H9 (cell line): Measurements from ENCODE around the gene NCOA1. TPM values are rescaled to one million over a fixed set of nuclear protein-coding genes. Genes with fewer than 3 reads are reported as not detected.

Experiments
- DNase-seq: peaks from one replicate; pipeline ENCODE4 v3.0.0-alpha.2; 2017
- H2AFZ ChIP-seq: one replicate; pipeline ENCODE4 v1.6.1; 2013; ENCODE audit warnings: mild to moderate bottlenecking, low read length, control low read depth, moderate library complexity
- H2AK5ac ChIP-seq: 2 replicates; pipeline ENCODE4 v1.6.1; 2013; ENCODE audit warnings: low read length, control low read depth, mixed read lengths; ENCODE audit not compliant: insufficient read length
- H2BK120ac ChIP-seq: one replicate; pipeline ENCODE4 v1.6.1; 2013; ENCODE audit warnings: low read depth, mild to moderate bottlenecking, low read length, control low read depth, inconsistent platforms; ENCODE audit not compliant: poor library complexity, severe bottlenecking
- H2BK12ac ChIP-seq: 2 replicates; pipeline ENCODE4 v1.6.1; 2013; ENCODE audit warnings: low read length, control low read depth, mixed read lengths, low read depth; ENCODE audit not compliant: insufficient read length
- H2BK15ac ChIP-seq: 2 replicates; pipeline ENCODE4 v1.6.1; 2013; ENCODE audit warnings: low read depth, low read length, control low read depth
- H2BK20ac ChIP-seq: one replicate; pipeline ENCODE4 v1.6.1; 2013; ENCODE audit warnings: low read depth, mild to moderate bottlenecking, low read length, control low read depth, inconsistent platforms; ENCODE audit not compliant: poor library complexity, severe bottlenecking
- H2BK5ac ChIP-seq: 2 replicates; pipeline ENCODE4 v1.6.1; 2013; ENCODE audit warnings: low read length, control low read depth, mixed read lengths; ENCODE audit not compliant: insufficient read length
- H3K14ac ChIP-seq: 2 replicates; pipeline ENCODE4 v1.6.1; 2013; ENCODE audit warnings: low read length, control low read depth; ENCODE audit not compliant: insufficient read depth
- H3K18ac ChIP-seq: 2 replicates; pipeline ENCODE4 v1.6.1; 2013; ENCODE audit warnings: low read depth, mild to moderate bottlenecking, mixed read lengths, low read length, control low read depth; ENCODE audit not compliant: insufficient read length
- H3K23ac ChIP-seq: 2 replicates; pipeline ENCODE4 v1.6.1; 2013; ENCODE audit warnings: low read length, control low read depth, mixed read lengths, low read depth; ENCODE audit not compliant: insufficient read length
- H3K23me2 ChIP-seq: 2 replicates; pipeline ENCODE4 v1.6.1; 2013; ENCODE audit warnings: low read depth, mild to moderate bottlenecking, mixed read lengths, low read length, control low read depth; ENCODE audit not compliant: insufficient read length, poor library complexity, severe bottlenecking
- H3K27ac ChIP-seq: 2 replicates; pipeline ENCODE4 v1.5.1; 2013; ENCODE audit warnings: low read length, control low read depth, mixed read lengths, low read depth; ENCODE audit not compliant: insufficient read length
- H3K27me3 ChIP-seq: 2 replicates; pipeline ENCODE4 v1.6.1; 2013; ENCODE audit warnings: low read length, control low read depth, inconsistent platforms; ENCODE audit not compliant: insufficient read depth
- H3K4ac ChIP-seq: 2 replicates; pipeline ENCODE4 v1.6.1; 2013; ENCODE audit warnings: low read depth, mild to moderate bottlenecking, control low read depth, inconsistent platforms, low read length, moderate library complexity
- H3K4me1 ChIP-seq: 2 replicates; pipeline ENCODE4 v1.6.1; 2013; ENCODE audit warnings: low read length, control low read depth, inconsistent platforms; ENCODE audit not compliant: insufficient read depth
- H3K4me2 ChIP-seq: 2 replicates; pipeline ENCODE4 v1.6.1; 2013; ENCODE audit warnings: low read length, control low read depth, mixed read lengths; ENCODE audit not compliant: insufficient read length, insufficient read depth
- H3K56ac ChIP-seq: 2 replicates; pipeline ENCODE4 v1.6.1; 2013; ENCODE audit warnings: low read depth, mild to moderate bottlenecking, mixed read lengths, low read length, control low read depth; ENCODE audit not compliant: insufficient read length
- H3K79me1 ChIP-seq: 2 replicates; pipeline ENCODE4 v1.6.1; 2013; ENCODE audit warnings: low read depth, mild to moderate bottlenecking, moderate library complexity, low read length, control low read depth, inconsistent platforms; ENCODE audit not compliant: insufficient read depth, poor library complexity, severe bottlenecking
- H3K79me2 ChIP-seq: 2 replicates; pipeline ENCODE4 v1.6.1; 2013; ENCODE audit warnings: low read length, control low read depth, inconsistent platforms; ENCODE audit not compliant: insufficient read depth
- H3K9ac ChIP-seq: 2 replicates; pipeline ENCODE4 v1.6.1; 2013; ENCODE audit warnings: low read length, control low read depth, mixed read lengths; ENCODE audit not compliant: insufficient read length; ENCODE audit errors: extremely low read depth
- H3K9me3 ChIP-seq: one replicate; pipeline ENCODE4 v1.6.1; 2013; ENCODE audit warnings: low read depth, low read length, inconsistent platforms; ENCODE audit not compliant: control insufficient read depth
- H3T11ph ChIP-seq: one replicate; pipeline ENCODE4 v1.6.1; 2013; ENCODE audit warnings: mild to moderate bottlenecking, low read length, control low read depth, inconsistent platforms
- H4K20me1 ChIP-seq: one replicate; pipeline ENCODE4 v1.6.1; 2013; ENCODE audit not compliant: control insufficient read depth, insufficient read length, insufficient read depth
- H4K5ac ChIP-seq: 2 replicates; pipeline ENCODE4 v1.6.1; 2013; ENCODE audit warnings: low read depth, mild to moderate bottlenecking, mixed read lengths, low read length, control low read depth; ENCODE audit not compliant: insufficient read length
- H4K8ac ChIP-seq: replicated peaks from 2 replicates; pipeline ENCODE4 v1.6.1; 2013; ENCODE audit warnings: low read length, control low read depth, mixed read lengths, low read depth; ENCODE audit not compliant: insufficient read length
- H4K91ac ChIP-seq: 2 replicates; pipeline ENCODE4 v1.6.1; 2013; ENCODE audit warnings: low read depth, mild to moderate bottlenecking, moderate library complexity, mixed read lengths, low read length, control low read depth; ENCODE audit not compliant: insufficient read length
- H3K27ac Mint-ChIP-seq, 3 experiments: 2 replicates in 2 of 3; 3 replicates in 1 of 3; pipeline ENCODE4 v1.8.0; 2020 to 2021; ENCODE audit warnings: mixed read lengths in 3 of 3, mild to moderate bottlenecking in 1 of 3, moderate library complexity in 1 of 3
- H3K27me3 Mint-ChIP-seq: 2 replicates; pipeline ENCODE4 v1.8.0; 2021; ENCODE audit warnings: low read depth, mild to moderate bottlenecking, moderate library complexity, mixed read lengths
- H3K36me3 Mint-ChIP-seq, 3 experiments: 2 replicates in 2 of 3; 3 replicates in 1 of 3; pipeline ENCODE4 v1.8.0; 2020 to 2021; ENCODE audit warnings: low read depth in 3 of 3, mixed read lengths in 3 of 3; ENCODE audit not compliant: insufficient read depth in 1 of 3
- H3K4me1 Mint-ChIP-seq, 2 experiments: 2 replicates each; pipeline ENCODE4 v1.8.0; 2020; ENCODE audit warnings: mixed read lengths in 2 of 2
- H3K4me3 Mint-ChIP-seq, 2 experiments: 2 replicates in 1 of 2; 3 replicates in 1 of 2; pipeline ENCODE4 v1.8.0; 2020 to 2021; ENCODE audit warnings: mild to moderate bottlenecking in 2 of 2, mixed read lengths in 2 of 2, moderate library complexity in 1 of 2
- H3K9me3 Mint-ChIP-seq, 2 experiments: 2 replicates in 1 of 2; 3 replicates in 1 of 2; pipeline ENCODE4 v1.8.0; 2020; ENCODE audit warnings: mild to moderate bottlenecking in 2 of 2, mixed read lengths in 2 of 2, moderate library complexity in 1 of 2
- CTCF ChIP-seq: fragments of 200-600 bp; sonication (generic); conservative IDR thresholded peaks from 3 replicates; pipeline ENCODE4 v1.8.0; 2021; ENCODE audit warnings: antibody characterized with exemption, mild to moderate bottlenecking
- WGBS: extraction: QIAGEN DNeasy Blood & Tissue Kit; methylation state at CpG from one replicate; pipeline ENCODE4 v1.1.7; 2013; ENCODE audit warnings: missing lambda C conversion rate, low lambda C conversion rate, mixed read lengths; ENCODE audit not compliant: insufficient read length; ENCODE audit errors: extremely low coverage; 5-methylcytosine and 5-hydroxymethylcytosine counted together
- total RNA-seq: library from RNA; stranded (reverse); gene quantifications from 2 replicates; pipeline ENCODE4 v1.2.1, GENCODE V29; 2021

The NCOA1 gene
- total RNA-seq, 1 experiment from 2014 or later = 14.8 TPM

- Mint-ChIP-seq H3K27ac (no peak overlapping the region; a peak in 1 of 7 replicates), H3K4me3 (no peak overlapping the region), H3K27me3 (no peaks in the 10 kb centered on the region), H3K9me3 (no peaks in the 10 kb centered on the region), H3K36me3 (no peaks in the 10 kb centered on the region), H3K4me1 (no peaks in the 10 kb centered on the region; a peak in 2 of 4 replicates)
- Histone ChIP-seq H3K18ac (no peak overlapping the region), H2BK15ac (no peak overlapping the region), H4K8ac (no peak overlapping the region), H3K27ac (no peak overlapping the region), H3K56ac (no peak overlapping the region), H3K9ac (no peak overlapping the region), H2BK20ac (no peak overlapping the region), H2BK120ac (no peak overlapping the region), H3K23ac (no peak overlapping the region), H3K79me2 (no peaks in the 10 kb centered on the region), H3T11ph (no peak overlapping the region), H3K9me3 (no peaks in the 10 kb centered on the region), H4K5ac (no peak overlapping the region), H4K91ac (no peak overlapping the region), H3K4ac (no peak overlapping the region), H2AFZ (no peak overlapping the region), H2AK5ac (no peak overlapping the region), H4K20me1 (no peaks in the 10 kb centered on the region), H2BK12ac (no peak overlapping the region), H3K14ac (no peak overlapping the region), H3K4me1 (no peaks in the 10 kb centered on the region; the same call in 1 of the 2 replicates), H2BK5ac (no peak overlapping the region), H3K23me2 (no peaks in the 10 kb centered on the region), H3K27me3 (no peaks in the 10 kb centered on the region), H3K4me2 (no peak overlapping the region), H3K79me1 (no peaks in the 10 kb centered on the region)
- no peak for TF ChIP-seq CTCF
- DNase-seq = no peak
- WGBS = no CpG with 5 or more reads among the region's 4 CpGs
These were observed 16.5 kb downstream of the NCOA1 start for GRCh38 chr2:24507549-24507948.
